HG02938 (cell line): ENCODE measurements around the gene RAPSN.

Experiments
- ATAC-seq: cut with Tn5 transposase; IDR thresholded peaks from one replicate; pipeline ENCODE4 v1.9.1; 2021; ENCODE audit warnings: mild to moderate bottlenecking, moderate library complexity; ENCODE audit not compliant: unreplicated experiment

The RAPSN gene

DNA sequence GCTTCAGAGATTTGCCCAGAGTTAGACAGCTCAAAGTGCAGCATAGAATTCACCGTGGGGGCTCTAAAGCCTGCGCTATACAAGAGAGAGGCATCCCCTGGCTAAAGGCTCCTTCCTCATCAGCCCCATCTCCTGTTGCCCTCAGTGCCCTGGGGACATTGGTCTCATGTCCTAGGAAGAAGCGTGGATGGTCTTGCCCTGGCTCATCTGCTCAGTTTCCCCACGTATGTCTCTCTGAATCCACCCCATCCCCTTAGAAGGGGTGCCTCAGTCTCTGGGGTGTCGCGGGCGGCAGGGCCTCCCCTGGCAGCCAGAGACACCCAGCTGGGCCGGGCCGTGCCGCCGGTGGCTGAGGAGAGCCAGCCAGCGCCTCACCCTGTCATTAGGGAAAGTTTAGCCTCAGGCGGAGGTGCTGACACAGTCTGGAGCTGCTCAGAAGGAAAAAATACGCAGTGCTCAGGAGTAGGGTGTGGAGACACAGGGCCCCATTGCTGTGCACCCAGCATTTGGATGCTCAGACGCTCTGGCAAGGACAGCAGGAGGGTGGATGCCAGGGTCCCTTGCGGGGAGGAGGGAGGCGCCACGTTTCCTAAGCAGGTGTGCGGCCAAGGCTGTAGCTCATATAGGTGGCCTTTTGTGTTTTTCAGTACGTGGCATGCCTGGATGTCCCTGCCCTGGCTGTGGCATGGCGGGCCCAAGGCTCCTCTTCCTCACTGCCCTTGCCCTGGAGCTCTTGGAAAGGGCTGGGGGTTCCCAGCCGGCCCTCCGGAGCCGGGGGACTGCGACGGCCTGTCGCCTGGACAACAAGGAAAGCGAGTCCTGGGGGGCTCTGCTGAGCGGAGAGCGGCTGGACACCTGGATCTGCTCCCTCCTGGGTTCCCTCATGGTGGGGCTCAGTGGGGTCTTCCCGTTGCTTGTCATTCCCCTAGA, 39.2 kb downstream of the RAPSN start:
- no peak for ATAC-seq

GRCh38 chr11:47408598-47409439, 40.1 kb downstream of the RAPSN start:
- peak; percentile 8 for ATAC-seq

DNA sequence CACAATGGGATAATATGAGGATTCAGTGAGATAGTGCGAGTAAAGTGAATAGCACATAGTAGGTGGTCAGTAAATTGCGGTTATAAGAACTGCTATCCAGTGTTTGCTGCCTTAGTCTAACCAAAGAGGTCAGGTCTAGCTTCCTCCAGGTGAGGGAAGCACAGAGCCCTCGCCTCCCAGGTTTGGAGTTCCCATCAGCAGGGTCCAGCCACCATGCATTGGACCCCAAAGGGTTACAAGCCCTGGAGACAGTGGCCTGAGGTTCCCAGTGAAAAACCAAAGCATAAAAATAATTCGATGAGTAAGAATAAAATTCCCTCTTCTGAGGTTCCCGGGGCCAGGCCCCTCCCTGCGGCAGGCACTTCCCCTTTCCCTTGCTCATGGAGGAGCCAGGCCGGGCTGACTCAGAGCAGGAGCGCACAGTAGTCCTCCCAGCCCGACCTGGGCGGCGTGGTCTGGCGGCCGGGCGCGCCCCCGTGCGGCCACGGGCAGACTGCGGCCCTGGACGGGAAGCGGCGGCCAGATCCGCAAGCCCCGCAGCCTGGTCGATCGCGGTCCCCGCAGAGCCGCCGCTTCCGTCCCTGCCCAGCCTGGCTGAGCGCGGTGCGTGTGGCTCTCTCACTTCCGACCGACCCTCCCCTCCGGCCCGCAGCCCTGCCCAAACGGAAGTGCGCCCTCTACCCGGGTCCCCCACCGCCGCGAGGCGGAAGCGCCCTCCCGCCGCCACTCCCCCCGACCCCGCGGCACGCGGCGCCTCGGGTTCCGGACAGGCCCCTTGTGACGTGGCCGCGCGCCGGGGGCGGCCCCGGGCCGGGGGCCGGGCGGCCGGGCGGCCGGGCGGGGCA, 41.0 kb downstream of the RAPSN start, which contains the start of gene SLC39A13:
SLC39A13 (plus strand) TSS at position 845 of the 845 bp plus-strand sequence. CDS start 1,505 bp downstream, outside the sequence.
- peak; percentile 74 for ATAC-seq

DNA sequence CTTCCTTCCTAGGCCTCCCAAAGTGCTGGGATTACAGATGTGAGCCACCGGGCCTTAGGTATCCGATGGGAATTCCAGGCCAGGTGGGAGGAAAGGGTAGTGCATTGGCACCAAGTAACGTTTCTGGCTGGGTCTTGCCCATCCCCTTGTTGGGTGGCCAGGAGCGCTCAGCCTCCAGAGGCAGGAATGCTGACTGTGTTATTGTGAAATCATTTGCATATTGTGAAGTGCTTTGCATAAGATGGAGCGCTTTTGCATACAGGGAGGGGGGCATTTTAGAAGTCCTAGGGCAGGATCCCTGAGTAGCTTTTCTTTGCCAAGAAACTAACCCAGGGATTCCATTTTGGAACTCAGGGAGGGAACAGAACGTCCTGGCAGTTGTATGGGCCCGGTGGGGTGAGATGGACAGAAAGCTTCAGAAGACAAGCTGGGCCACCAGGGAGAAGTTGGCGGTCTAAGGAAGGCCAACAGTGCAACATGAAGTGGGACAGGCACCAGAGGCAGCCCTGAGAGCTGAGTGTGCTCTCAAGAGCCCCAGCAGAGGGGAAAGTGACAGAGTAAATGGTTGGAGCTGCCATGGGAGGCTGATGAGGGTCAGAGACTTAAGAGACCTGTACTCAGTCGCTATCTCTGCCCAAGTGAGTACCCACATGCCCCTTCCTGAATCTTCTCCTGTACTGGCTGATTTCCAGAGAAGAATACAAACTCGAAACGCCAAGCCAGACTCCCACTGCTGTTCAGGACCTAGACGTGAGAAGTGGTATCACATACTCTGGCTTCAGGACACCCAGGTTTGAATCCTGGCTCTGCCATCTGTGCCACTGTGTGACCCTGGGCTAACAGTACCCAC, 41.8 kb downstream of the RAPSN start:
- ATAC-seq, result no peak

DNA sequence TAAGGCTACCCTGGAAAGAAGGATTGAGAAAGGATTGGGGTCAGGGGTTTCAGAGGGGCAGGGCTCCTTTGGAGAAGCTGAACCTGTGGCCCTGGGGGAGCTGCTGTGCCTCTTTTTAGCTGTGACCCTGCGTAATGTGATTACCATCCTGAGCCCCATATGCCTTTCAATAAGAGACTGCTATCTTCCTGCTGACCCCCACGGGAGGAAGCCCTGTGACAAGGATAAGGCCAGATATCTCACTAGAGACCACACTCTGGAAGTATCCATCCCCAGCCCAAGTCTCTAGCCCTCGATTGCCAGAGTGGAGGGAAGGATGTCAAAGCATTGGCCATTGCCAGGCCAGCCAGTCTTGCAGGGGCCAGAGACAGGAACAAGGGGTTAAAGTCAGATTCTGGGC, 45.4 kb downstream of the RAPSN start:
- ATAC-seq, result no peak

GRCh38 chr11:47403135-47403534, 45.8 kb downstream of the RAPSN start:
- ATAC-seq, result no peak

DNA sequence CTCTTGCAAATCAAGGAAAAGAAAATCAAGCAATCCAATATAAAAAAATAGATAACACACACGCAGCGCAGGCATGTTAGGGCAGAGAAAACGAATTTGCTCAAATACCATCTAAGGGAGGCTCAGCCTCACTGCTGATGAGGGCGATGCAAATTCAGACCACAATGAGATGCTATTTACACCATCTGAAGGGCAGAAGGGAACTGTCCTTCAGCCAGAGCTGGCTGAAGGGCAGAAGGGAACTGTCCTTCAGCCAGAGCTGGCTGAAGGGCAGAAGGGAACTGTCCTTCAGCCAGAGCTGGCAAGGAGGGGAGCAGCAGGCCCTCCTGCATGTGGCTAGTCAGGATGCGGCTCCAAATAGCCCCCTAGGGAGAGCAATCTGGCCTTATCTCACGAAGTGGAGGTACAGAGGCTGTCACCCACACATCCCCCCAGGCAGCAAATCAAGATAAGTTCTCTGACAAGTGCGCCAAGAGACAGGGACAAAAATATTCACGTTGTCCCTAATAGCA, 48.1 kb downstream of the RAPSN start:
- ATAC-seq, result peak; percentile 55

DNA sequence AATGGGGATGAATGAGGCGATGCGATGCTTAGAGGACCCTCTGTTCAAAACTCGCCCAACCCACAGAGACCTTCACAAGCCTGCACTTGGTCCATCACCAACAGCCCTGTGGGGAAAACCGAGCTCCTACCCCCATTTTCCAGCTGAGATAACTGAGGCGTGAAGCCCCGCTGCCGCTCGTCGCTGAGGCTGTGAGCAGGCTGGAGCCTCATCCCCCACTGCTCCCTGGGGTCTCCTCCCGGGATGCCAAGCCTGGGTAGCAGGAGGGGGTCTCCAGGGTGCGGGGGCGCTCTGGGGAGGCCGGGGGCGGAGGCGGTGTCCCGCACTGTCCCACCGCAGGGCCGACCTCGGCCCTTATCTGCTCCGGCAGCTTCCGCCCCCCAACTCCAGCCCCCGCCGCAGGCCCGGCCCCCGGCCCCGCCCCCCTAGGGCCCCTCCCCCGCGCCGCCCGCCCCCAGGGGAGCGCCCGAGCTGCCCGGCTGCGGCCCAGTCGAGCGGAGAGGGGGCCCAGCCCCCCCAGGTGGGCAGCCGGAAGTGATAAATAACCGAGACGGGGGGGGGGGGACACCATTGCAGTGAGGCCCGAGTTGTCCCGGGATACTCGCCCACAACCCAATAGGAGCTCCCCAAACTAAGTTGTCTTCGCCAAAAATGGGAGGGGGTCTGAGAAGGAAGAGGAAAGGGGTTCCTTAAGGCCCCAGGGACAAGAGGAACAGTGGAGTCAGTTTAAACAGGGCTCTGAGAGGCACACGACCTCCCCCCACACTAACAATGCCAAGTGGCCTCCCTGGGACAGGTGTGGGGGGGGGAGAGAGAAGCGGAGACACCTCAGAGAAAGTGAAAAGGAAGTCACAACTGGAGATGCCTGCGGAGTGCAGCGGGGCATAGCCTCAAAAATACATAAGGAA, 48.8 kb downstream of the RAPSN start:
- ATAC-seq, result peak; percentile 43

DNA sequence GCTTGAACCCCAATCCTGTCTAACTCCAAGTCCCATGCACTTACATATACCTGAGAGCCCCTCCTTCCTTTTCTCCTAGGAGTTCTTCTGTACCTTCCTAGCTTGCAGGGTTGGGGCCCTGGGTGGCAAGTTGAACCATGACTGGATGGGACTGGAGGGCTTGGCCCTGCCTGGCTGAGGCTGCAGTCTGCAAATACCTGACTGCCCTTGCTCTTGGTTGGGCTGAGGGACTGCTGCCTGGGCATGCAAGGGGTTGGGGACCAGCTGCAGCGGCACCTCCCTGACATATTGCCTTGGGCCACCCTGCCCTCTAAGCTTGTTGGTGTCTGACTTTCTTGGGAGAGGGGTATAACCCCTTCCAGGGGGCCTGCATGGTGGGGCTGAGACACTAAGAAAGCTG, 50.4 kb downstream of the RAPSN start:
- no peak for ATAC-seq

DNA sequence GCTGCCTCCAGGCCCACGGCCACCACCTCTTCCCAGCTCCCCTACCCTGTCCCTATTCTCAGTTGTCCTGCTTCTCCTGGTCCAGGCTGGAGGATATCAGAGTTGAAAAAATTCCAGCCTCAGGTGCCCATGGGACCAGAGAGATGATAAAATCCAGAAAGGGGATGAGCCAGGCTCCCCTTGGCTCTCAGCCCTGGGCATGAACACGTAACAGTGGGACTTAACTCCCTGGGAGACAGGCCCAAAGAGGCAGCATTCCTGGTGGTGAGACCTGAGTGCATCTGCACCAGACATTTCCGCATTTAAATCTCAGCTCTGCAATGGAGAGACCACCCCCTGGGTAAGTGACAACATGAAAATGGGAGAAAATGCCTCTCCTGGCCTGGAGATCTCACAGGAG, 50.9 kb downstream of the RAPSN start:
- no peak for ATAC-seq

DNA sequence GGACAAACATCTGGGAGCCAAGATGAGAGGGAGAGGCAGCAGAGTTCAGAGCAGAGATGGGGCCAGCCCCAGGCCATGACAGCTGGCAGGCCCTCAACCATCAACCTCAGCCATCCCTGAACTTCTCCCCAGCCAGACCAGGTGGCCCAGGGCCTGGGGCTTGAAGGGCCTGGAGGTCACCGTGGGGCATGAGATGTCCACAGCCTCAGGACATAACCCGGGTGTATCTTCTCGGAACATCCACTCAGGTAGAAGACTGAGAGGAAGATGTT, 53.0 kb downstream of the RAPSN start:
- ATAC-seq, result no peak

DNA sequence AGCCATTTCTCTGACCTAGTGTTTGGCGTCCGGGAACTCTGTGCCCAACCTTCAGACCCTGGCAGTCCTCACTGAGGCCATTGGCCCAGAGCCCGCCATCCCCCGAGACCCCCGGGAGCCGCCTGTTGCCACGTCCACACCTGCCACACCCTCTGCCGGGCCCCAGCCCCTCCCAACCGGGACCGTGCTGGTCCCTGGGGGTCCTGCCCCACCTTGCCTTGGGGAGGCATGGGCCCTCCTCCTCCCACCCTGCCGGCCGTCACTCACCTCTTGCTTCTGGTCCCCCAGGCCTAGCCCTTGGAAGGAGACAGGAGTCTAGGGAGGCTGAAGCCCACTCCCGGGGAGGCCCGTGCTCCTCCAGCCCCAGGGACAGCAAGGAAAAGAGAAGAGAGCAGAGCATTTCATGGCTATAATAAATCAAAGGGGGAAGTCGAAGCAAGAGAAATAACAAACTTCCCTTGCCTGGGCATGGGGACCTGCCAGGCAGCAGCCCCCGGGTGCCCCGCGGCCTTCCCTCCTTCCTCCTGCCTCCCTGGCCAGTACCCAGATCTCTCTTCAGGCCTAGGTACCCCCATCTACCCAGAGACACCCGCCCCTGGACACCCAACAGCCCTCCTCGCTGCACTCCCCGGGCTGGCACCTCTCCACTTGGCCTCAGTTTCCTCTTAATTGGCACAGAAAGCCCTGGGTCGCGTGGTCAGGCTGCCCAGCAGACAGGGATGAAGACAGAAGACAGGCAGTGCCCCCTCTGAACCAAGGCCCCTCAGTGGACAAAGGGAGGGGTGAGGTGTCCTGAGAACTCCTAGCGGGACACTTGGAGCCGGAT, 53.5 kb downstream of the RAPSN start:
- ATAC-seq, result no peak

- ATAC-seq, result no peak
Measured at GRCh38 chr11:47394322-47395222, 54.4 kb downstream of the RAPSN start.

DNA sequence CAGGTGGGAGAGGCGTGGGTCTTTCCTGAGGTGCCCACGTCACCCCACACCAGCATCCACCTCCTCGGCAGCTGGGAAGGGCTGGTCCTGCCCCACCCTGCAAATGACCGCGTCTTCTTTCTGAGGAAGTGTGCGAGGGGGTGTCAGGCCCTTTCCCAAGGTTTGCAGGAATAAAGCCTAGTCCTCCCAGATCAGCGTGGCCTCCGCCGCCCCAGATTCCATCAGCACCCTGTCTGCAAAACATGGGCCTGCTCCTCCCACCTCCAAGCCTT, 55.0 kb downstream of the RAPSN start:
- no peak for ATAC-seq

DNA sequence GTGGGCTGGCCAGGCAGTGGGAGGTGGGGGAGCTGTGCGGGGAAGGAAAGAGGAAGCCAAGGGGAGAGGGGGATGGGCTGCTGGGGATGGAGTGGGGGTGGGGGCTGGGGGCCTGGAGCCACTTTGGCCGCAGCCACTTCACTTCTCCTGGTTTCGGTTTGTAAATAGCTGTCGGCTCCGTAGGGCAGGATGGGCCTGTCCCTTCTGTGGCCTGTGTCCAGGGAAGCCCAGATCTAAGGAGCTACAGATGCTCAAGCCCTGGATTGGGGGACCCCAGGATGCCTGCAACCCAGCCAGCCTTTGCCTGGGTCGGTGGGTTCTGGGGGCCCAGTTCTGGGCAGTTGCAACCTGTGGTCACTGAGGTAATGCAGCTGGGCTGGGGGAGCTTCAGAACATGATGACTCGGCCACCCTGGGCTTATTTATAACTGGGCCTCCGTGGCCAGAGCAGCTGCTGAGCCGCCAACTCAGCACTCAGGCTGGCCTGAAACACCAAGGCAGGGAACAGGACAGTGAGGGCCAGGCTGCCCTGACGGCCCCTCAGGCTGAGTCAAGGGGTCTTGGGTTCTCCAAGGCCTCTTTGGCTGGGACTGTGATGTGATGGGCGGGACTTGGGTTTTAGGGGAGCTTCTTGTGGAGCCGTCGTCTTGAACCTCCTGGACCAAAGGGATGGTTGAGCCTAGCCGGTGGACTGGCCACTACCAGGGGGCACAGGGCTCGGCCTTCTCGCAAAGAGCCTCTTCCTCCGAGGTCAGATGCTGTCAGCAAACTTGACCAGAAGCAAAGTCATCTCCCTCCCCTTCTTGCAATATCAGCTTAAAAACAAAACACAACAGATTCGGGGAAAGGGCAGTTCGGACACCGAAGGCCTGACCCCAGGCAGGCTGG, 55.5 kb downstream of the RAPSN start:
- no peak for ATAC-seq

- ATAC-seq, result no peak
Measured at GRCh38 chr11:47392546-47393162, 56.3 kb downstream of the RAPSN start.
